Measurements from ENCODE around the gene PTGR3.
"Not testable (repeated sequence)": the region's sequence is repeated elsewhere in the genome, so short reads cannot be mapped to it uniquely, and the experiment has no call there.

Gene PTGR3

GRCh38 chr18:75201282-75202270, 7.4 kb downstream of the PTGR3 start:
- DNase-seq, result no peak

GRCh38 chr18:75200605-75201280, 8.2 kb downstream of the PTGR3 start:
- no peak for DNase-seq

GRCh38 chr18:75200071-75200470, 8.9 kb downstream of the PTGR3 start:
- no peak for DNase-seq

- DNase-seq, result no peak
These were observed 9.6 kb downstream of the PTGR3 start for GRCh38 chr18:75199327-75199726.

GRCh38 chr18:75198036-75198435, 10.9 kb downstream of the PTGR3 start:
- DNase-seq, result no peak

- DNase-seq, result no peak
These were observed 16.0 kb downstream of the PTGR3 start for GRCh38 chr18:75192899-75193298.

GRCh38 chr18:75189696-75190095, 19.2 kb downstream of the PTGR3 start:
- DNase-seq, result no peak

GRCh38 chr18:75187702-75188101, 21.2 kb downstream of the PTGR3 start:
- not testable (repeated sequence) for DNase-seq

- DNase-seq, result no peak
These were observed 23.5 kb downstream of the PTGR3 start for GRCh38 chr18:75185460-75185859.

- DNase-seq, result no peak
These were observed 24.9 kb downstream of the PTGR3 start for GRCh38 chr18:75183973-75184493.

- DNase-seq, result no peak
These were observed 25.4 kb downstream of the PTGR3 start for GRCh38 chr18:75183524-75183923.

- no peak for DNase-seq
These were observed 28.9 kb downstream of the PTGR3 start for GRCh38 chr18:75179819-75180600.

GRCh38 chr18:75178376-75178775, 30.6 kb downstream of the PTGR3 start:
- DNase-seq, result no peak

- no peak for DNase-seq
These were observed 32.1 kb downstream of the PTGR3 start for GRCh38 chr18:75176849-75177248.

- no peak for DNase-seq
These were observed 35.2 kb downstream of the PTGR3 start for GRCh38 chr18:75173738-75174137.

- DNase-seq, result no peak
These were observed 35.9 kb downstream of the PTGR3 start for GRCh38 chr18:75173125-75173432.

GRCh38 chr18:75172299-75173124, 36.4 kb downstream of the PTGR3 start:
- no peak for DNase-seq

- DNase-seq, result no peak
These were observed 38.0 kb downstream of the PTGR3 start for GRCh38 chr18:75170916-75171315.

- DNase-seq, result no peak
These were observed 38.7 kb downstream of the PTGR3 start for GRCh38 chr18:75170022-75170789.

- DNase-seq, result no peak
These were observed 39.5 kb downstream of the PTGR3 start for GRCh38 chr18:75169411-75169810.

- DNase-seq, result no peak
These were observed 40.3 kb downstream of the PTGR3 start for GRCh38 chr18:75168619-75169018.
